Measurements from ENCODE around the gene RNF11. TPM values are rescaled to one million over a fixed set of nuclear protein-coding genes. Genes with fewer than 3 reads are reported as not detected.
A peak's percentile ranks its signal among the peaks of the same experiment; 100 is the strongest.

RNF11 gene
- polyA plus RNA-seq, 3 donors = 25.3 to 30.4 (median 28.4) TPM

- no peak overlapping the region for H3K9ac ChIP-seq (ENCODE audit: insufficient read depth, low read length, poor library complexity, severe bottlenecking)
- Mint-ChIP-seq H3K27me3 (ENCODE audit: low read depth in 3 of 3) (peaks cover 0 to 3% (median 2%) of the 10 kb centered on the region in 3 donors), H3K27ac (peak overlapping the region in 2 of 7 donors; percentile 32 to 61), H3K36me3 (no peaks in the 10 kb centered on the region), H3K4me3 (no peak overlapping the region), H3K9me3 (peaks cover 0 to 1% (median 0%) of the 10 kb centered on the region in 7 donors), H3K4me1 (peaks cover 24% of the 10 kb centered on the region)
- no peaks in the 10 kb centered on the region for H3K9me3 ChIP-seq (replicated peaks in 1 of 2; ENCODE audit: control insufficient read depth in 1 of 2, insufficient read depth in 1 of 2, low read length in 2 of 2)
- no peak overlapping the region for H3K4me2 ChIP-seq (replicated peaks; ENCODE audit: extremely low read depth, low read length, poor library complexity, severe bottlenecking)
- WGBS (ENCODE audit: insufficient coverage) = 88% methylated on average over 8 of the region's 11 CpGs
- TF ChIP-seq CTCF (IDR thresholded peaks at IDR 0.05) = no peak
- no peaks in the 10 kb centered on the region for H3K79me2 ChIP-seq (ENCODE audit: insufficient read depth, low read length)
- no peak for DNase-seq
- H3K4me1 ChIP-seq (ENCODE audit: control insufficient read depth in 1 of 2, insufficient read depth in 2 of 2, low read length in 2 of 2) = peaks cover 18 to 19% of the 10 kb centered on the region in 2 donors
- H3K36me3 ChIP-seq (replicated peaks in 1 of 2; ENCODE audit: control insufficient read depth in 1 of 2, insufficient read depth in 2 of 2, low read length in 2 of 2) = no peaks in the 10 kb centered on the region
- no peak overlapping the region for H2AFZ ChIP-seq (ENCODE audit: insufficient read depth, low read depth, low read length, poor library complexity, severe bottlenecking)
- no peaks in the 10 kb centered on the region for H4K20me1 ChIP-seq (ENCODE audit: insufficient read depth, low read length)
- H3K27ac ChIP-seq (ENCODE audit: low read depth in 1 of 2, low read length in 2 of 2) = no peak overlapping the region
- no peaks in the 10 kb centered on the region for H3K27me3 ChIP-seq (ENCODE audit: control insufficient read depth in 2 of 2, insufficient read depth in 2 of 2, low read length in 2 of 2)
- no peak overlapping the region for H3K4me3 ChIP-seq (replicated peaks in 1 of 3; ENCODE audit: low read depth in 2 of 3, low read length in 3 of 3)
- intact Hi-C loops (cut with micrococcal nuclease) = loop anchor here in 1 of 2 donors (5.0 kb wide), 1 partner anchor 107 kb away; no protein-coding TSS in a partner anchor
Measured at GRCh38 chr1:51299185-51299885, 63.3 kb downstream of the RNF11 start.

- H3K27me3 ChIP-seq (ENCODE audit: control insufficient read depth in 2 of 2, insufficient read depth in 2 of 2, low read length in 2 of 2) = no peaks in the 10 kb centered on the region
- Mint-ChIP-seq H3K4me1 (peaks cover 23% of the 10 kb centered on the region), H3K4me3 (no peak overlapping the region), H3K27ac (no peak overlapping the region), H3K36me3 (no peaks in the 10 kb centered on the region), H3K27me3 (ENCODE audit: low read depth in 3 of 3) (peaks cover 2 to 5% (median 3%) of the 10 kb centered on the region in 3 donors), H3K9me3 (peaks cover 0 to 1% (median 0%) of the 10 kb centered on the region in 7 donors)
- H3K4me3 ChIP-seq (replicated peaks in 1 of 3; ENCODE audit: low read depth in 2 of 3, low read length in 3 of 3) = no peak overlapping the region
- no peak overlapping the region for H3K27ac ChIP-seq (ENCODE audit: low read depth in 1 of 2, low read length in 2 of 2)
- H3K9me3 ChIP-seq (replicated peaks in 1 of 2; ENCODE audit: control insufficient read depth in 1 of 2, insufficient read depth in 1 of 2, low read length in 2 of 2) = no peaks in the 10 kb centered on the region
- no peaks in the 10 kb centered on the region for H4K20me1 ChIP-seq (ENCODE audit: insufficient read depth, low read length)
- TF ChIP-seq CTCF (IDR thresholded peaks at IDR 0.05) = no peak
- H3K9ac ChIP-seq (ENCODE audit: insufficient read depth, low read length, poor library complexity, severe bottlenecking) = no peak overlapping the region
- H3K4me1 ChIP-seq (ENCODE audit: control insufficient read depth in 1 of 2, insufficient read depth in 2 of 2, low read length in 2 of 2) = peaks cover 18 to 19% of the 10 kb centered on the region in 2 donors
- H3K4me2 ChIP-seq (replicated peaks; ENCODE audit: extremely low read depth, low read length, poor library complexity, severe bottlenecking) = no peak overlapping the region
- no peak for DNase-seq
- intact Hi-C loops (cut with micrococcal nuclease) = loop anchor here in 1 of 2 donors (5.0 kb wide), 1 partner anchor 108 kb away; no protein-coding TSS in a partner anchor
- no peaks in the 10 kb centered on the region for H3K79me2 ChIP-seq (ENCODE audit: insufficient read depth, low read length)
- no peaks in the 10 kb centered on the region for H3K36me3 ChIP-seq (replicated peaks in 1 of 2; ENCODE audit: control insufficient read depth in 1 of 2, insufficient read depth in 2 of 2, low read length in 2 of 2)
- H2AFZ ChIP-seq (ENCODE audit: insufficient read depth, low read depth, low read length, poor library complexity, severe bottlenecking) = no peak overlapping the region
- 86% methylated on average over 2 of the region's 6 CpGs for WGBS (ENCODE audit: insufficient coverage)
Measured at GRCh38 chr1:51299981-51300670, 64.1 kb downstream of the RNF11 start.
